Stimulated activated CD8-positive, alpha-beta memory T cell treated with anti-CD3 and anti-CD28 coated beads, Interleukin-12 subunit alpha, Interleukin-12 subunit beta, amount 100 ng/mL, for 4 hours (primary cell): ENCODE data around the gene FBXW8.

ENCODE experiments used
- DNase-seq: peaks from one replicate; pipeline ENCODE4 v3.0.0-alpha.2; 2020; ENCODE audit warnings: low read depth

The FBXW8 gene

DNA sequence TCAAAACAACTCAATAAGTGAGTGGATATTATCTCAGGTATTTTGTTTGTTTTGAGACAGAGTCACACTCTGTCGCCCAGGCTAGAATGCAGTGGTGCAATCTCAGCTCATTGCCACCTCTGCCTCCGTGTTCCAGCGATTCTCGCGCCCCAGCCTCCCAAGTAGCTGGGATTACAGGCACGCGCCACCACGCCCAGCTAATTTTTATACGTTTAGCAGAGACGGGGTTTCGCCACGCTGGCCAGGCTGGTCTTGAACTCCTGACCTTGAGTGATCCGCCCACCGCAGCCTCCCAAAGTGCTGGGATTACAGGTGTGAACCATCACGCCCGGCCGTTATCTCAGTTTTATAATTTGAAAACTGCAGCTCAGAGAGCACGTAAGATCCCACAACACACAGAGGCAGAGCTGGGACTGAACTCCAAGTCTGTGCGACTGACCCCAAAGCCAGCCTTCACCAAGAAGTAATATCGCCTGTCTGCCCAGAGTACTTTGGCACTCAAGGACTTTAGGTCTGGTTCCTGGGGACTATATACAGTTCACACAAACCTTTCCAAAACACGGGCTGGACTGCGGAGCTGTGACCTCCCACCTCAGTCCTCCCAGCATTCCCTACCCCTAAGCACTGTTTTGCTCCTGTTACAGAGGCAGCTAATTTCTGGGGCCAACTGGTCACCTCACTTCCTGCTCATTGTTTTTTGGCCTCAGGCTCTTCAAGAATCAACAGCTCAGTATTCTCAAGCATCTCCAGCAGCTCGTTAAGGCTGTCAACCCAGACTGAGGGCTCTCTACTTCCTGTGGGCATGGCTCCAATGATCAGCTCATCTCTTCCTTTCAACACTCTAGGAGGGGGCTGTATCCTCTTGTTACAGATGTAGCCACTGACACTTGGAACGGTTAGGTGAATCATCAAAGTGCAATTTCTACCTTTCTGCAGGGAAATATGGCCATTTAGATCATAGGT is 165.9 kb downstream of the FBXW8 start:
- no peak for DNase-seq

DNA sequence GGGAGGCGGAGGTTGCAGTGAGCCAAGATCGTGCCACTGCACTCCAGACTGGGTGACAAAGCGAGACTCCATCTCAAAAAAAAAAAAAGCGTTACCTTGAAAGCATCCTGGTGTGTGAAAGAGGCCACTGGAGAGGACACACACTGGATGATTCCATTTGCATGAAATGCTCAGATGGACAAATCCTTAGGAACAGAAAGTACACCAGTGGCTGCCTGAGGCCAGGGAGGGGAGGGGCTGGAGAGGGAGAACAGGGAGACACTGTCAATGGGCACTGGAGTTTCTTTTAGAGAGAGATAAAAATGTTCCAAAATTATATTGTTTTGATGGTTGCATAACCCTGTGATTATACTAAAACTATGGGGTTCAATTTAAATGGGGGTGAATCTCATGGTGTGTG is 168.7 kb downstream of the FBXW8 start:
- DNase-seq: no peak

DNA sequence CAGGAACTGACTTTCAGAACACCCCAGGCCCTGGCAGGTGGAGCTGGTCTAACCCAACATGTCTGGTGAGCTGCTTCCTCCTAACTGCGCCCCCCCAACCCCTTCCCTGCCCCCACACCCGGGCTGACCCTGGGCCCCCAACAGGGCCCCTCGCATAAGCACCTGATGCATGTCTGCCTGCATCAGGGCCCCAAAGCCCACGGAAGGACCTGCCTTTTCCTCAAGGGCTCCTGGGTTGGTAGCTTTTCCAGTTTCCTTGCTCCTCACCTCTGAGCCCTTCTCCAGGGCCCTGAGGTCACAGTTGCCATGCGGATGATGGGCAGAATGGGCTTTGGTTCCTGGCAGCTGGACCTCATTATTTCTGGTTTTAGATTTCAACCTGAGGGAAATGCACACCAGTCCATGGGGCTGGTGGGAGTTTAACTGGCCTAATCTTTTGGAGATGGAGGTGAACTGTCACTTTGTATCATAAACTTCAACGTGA is 170.0 kb downstream of the FBXW8 start:
- DNase-seq: no peak
